IMR-90 (cell line): ENCODE results near the gene OR51F2. TPM values are rescaled to one million over a fixed set of nuclear protein-coding genes. Genes with fewer than 3 reads are reported as not detected.

Source experiments
- ATAC-seq: fragments of 200-7000 bp; cut with Tn5 transposase; 2 replicates; pipeline ENCODE4 v1.9.1; 2020; ENCODE audit warnings: low read depth, mild to moderate bottlenecking, moderate library complexity
- BruUV-seq: library from RNA; stranded (reverse); fragments of 400-500 nt; replicated peaks from 2 replicates; lab custom pipeline; 2021; lab: Mats Ljungman, UMichigan
- CTCF ChIA-PET: fragments of 300-600 bp; formaldehyde crosslinking; extraction: SDS; loops from one replicate; lab custom pipeline; 2021; ENCODE audit warnings: antibody characterized with exemption; lab: Yijun Ruan, JAX
- POLR2A ChIA-PET: fragments of 300-600 bp; sonication (Branson Sonifier 250); formaldehyde crosslinking; loops from one replicate; lab custom pipeline; 2022; ENCODE audit warnings: antibody characterized with exemption; ENCODE audit not compliant: unreplicated experiment; lab: Charles Lee
- DNase-seq: peaks from one replicate; pipeline ENCODE4 v3.0.0; 2013
- H2AFZ ChIP-seq: replicated peaks from 2 replicates; pipeline ENCODE3; 2013; ENCODE audit warnings: low read length, mild to moderate bottlenecking; ENCODE audit not compliant: poor library complexity
- H2AK5ac ChIP-seq: 2 replicates; pipeline ENCODE4 v1.6.1; 2013; ENCODE audit warnings: low read depth, low read length, inconsistent platforms
- H2AK9ac ChIP-seq: replicated peaks from 2 replicates; pipeline ENCODE3; 2013; ENCODE audit warnings: mild to moderate bottlenecking, low read depth, low read length, moderate library complexity; ENCODE audit not compliant: poor library complexity
- H2BK120ac ChIP-seq: 2 replicates; pipeline ENCODE4 v1.6.1; 2013; ENCODE audit warnings: low read depth, low read length, inconsistent platforms
- H2BK15ac ChIP-seq: 3 replicates; pipeline ENCODE4 v1.6.1; 2013; ENCODE audit warnings: low read depth, low read length, inconsistent platforms
- H2BK20ac ChIP-seq: 2 replicates; pipeline ENCODE4 v1.6.1; 2013; ENCODE audit warnings: low read depth, mild to moderate bottlenecking, inconsistent platforms, low read length, moderate library complexity
- H2BK5ac ChIP-seq: 2 replicates; pipeline ENCODE4 v1.6.1; 2013; ENCODE audit warnings: mild to moderate bottlenecking, low read depth, low read length, inconsistent platforms; ENCODE audit not compliant: poor library complexity, severe bottlenecking
- H3K14ac ChIP-seq: replicated peaks from 2 replicates; pipeline ENCODE4 v1.6.1; 2013; ENCODE audit warnings: low read depth, low read length, inconsistent platforms
- H3K18ac ChIP-seq: 2 replicates; pipeline ENCODE4 v1.6.1; 2013; ENCODE audit warnings: low read depth, low read length, control low read depth
- H3K23ac ChIP-seq: 2 replicates; pipeline ENCODE4 v1.6.1; 2013; ENCODE audit warnings: low read depth, low read length, inconsistent platforms
- H3K27ac ChIP-seq: 2 replicates; pipeline ENCODE4 v1.5.1; 2013; ENCODE audit warnings: mild to moderate bottlenecking, control low read depth, low read length; ENCODE audit not compliant: insufficient read depth
- H3K27me3 ChIP-seq: 2 replicates; pipeline ENCODE4 v1.6.1; 2013; ENCODE audit warnings: low read length; ENCODE audit not compliant: control insufficient read depth, insufficient read depth
- H3K36me3 ChIP-seq: 2 replicates; pipeline ENCODE4 v1.6.1; 2013; ENCODE audit warnings: low read length, mixed read lengths; ENCODE audit not compliant: control insufficient read depth, insufficient read depth
- H3K4ac ChIP-seq: 2 replicates; pipeline ENCODE4 v1.6.1; 2013; ENCODE audit warnings: low read depth, low read length, inconsistent platforms
- H3K4me1 ChIP-seq: 2 replicates; pipeline ENCODE4 v1.6.1; 2013; ENCODE audit warnings: low read length, mixed read lengths; ENCODE audit not compliant: control insufficient read depth, insufficient read depth
- H3K4me2 ChIP-seq: 2 replicates; pipeline ENCODE4 v1.6.1; 2013; ENCODE audit warnings: low read depth, mild to moderate bottlenecking, control low read depth, low read length, moderate library complexity
- H3K4me3 ChIP-seq: 2 replicates; pipeline ENCODE4 v1.5.1; 2013; ENCODE audit warnings: low read depth, mild to moderate bottlenecking, control low read depth, low read length, moderate library complexity; ENCODE audit not compliant: insufficient read depth
- H3K56ac ChIP-seq: 2 replicates; pipeline ENCODE4 v1.6.1; 2013; ENCODE audit warnings: low read length, inconsistent platforms; ENCODE audit not compliant: insufficient read depth; ENCODE audit errors: extremely low read depth
- H3K79me1 ChIP-seq, 2 experiments: 2 replicates each; pipeline ENCODE4 v1.6.1; 2013; ENCODE audit warnings: low read length in 2 of 2, inconsistent platforms in 1 of 2, low read depth in 1 of 2
- H3K9ac ChIP-seq: 2 replicates; pipeline ENCODE4 v1.6.1; 2013; ENCODE audit warnings: low read depth, low read length, control low read depth
- H3K9me1 ChIP-seq: 2 replicates; pipeline ENCODE4 v1.6.1; 2013; ENCODE audit warnings: low read length, inconsistent platforms; ENCODE audit not compliant: insufficient read depth
- H3K9me3 ChIP-seq: 2 replicates; pipeline ENCODE4 v1.6.1; 2013; ENCODE audit warnings: low read length; ENCODE audit not compliant: control insufficient read depth, insufficient read depth
- H4K20me1 ChIP-seq: 2 replicates; pipeline ENCODE4 v1.6.1; 2013; ENCODE audit warnings: low read length, inconsistent platforms; ENCODE audit not compliant: insufficient read depth
- H4K5ac ChIP-seq: 2 replicates; pipeline ENCODE4 v1.6.1; 2013; ENCODE audit warnings: mild to moderate bottlenecking, low read depth, low read length, control low read depth
- H4K8ac ChIP-seq, 2 experiments: 2 replicates each; pipeline ENCODE4 v1.6.1; 2013; ENCODE audit warnings: low read depth in 2 of 2, low read length in 2 of 2, control low read depth in 1 of 2, inconsistent platforms in 1 of 2
- H4K91ac ChIP-seq: 2 replicates; pipeline ENCODE4 v1.6.1; 2013; ENCODE audit warnings: low read depth, low read length, inconsistent platforms; ENCODE audit not compliant: insufficient read depth
- CEBPB ChIP-seq: IDR thresholded peaks from 2 replicates; pipeline ENCODE4 v1.6.1; 2012; ENCODE audit warnings: low read depth, low read length, improper control_type of control experiment
- CHD1 ChIP-seq: IDR thresholded peaks from 2 replicates; pipeline ENCODE4 v1.6.1; 2012; ENCODE audit warnings: low read depth, low read length, improper control_type of control experiment
- MAZ ChIP-seq: IDR thresholded peaks from 2 replicates; pipeline ENCODE4 v1.6.1; 2012; ENCODE audit warnings: low read depth, mild to moderate bottlenecking, low read length, improper control_type of control experiment, moderate library complexity, borderline replicate concordance
- MXI1 ChIP-seq: IDR thresholded peaks from 2 replicates; pipeline ENCODE4 v1.6.1; 2012; ENCODE audit warnings: low read depth, mild to moderate bottlenecking, low read length, moderate library complexity, borderline replicate concordance
- RAD21 ChIP-seq: IDR thresholded peaks from 2 replicates; pipeline ENCODE4 v1.6.1; 2012; ENCODE audit warnings: low read length, improper control_type of control experiment
- RCOR1 ChIP-seq: IDR thresholded peaks from 2 replicates; pipeline ENCODE4 v1.6.1; 2012; ENCODE audit warnings: mild to moderate bottlenecking, low read length, improper control_type of control experiment; ENCODE audit not compliant: insufficient replicate concordance
- SMC3 ChIP-seq: fragments of 150-350 bp; IDR thresholded peaks from 2 replicates; pipeline ENCODE4 v1.6.1; 2016; ENCODE audit warnings: low read depth, mild to moderate bottlenecking, antibody characterized with exemption, low read length, moderate library complexity
- WGBS, 2 experiments: methylation state at CpG; one replicate each; pipeline versions ENCODE4 v1.1.5 to v1.1.7; 2013; ENCODE audit warnings: missing lambda C conversion rate in 2 of 2; ENCODE audit not compliant: insufficient read length in 1 of 2; ENCODE audit errors: extremely low coverage in 2 of 2; 5-methylcytosine and 5-hydroxymethylcytosine counted together
- dilution Hi-C: fragments of 300-500 bp; cut with HindIII; formaldehyde crosslinking; loops from one replicate; pipeline ENCODE4 v1.14.3; 2018; ENCODE audit warnings: low sequenced_read_pairs; ENCODE audit not compliant: unreplicated experiment
- in situ Hi-C: fragments of 300-500 bp; cut with MboI; formaldehyde crosslinking; loops from 3 replicates; pipeline ENCODE4 v1.14.3; 2019; ENCODE audit warnings: low sequenced_read_pairs, inconsistent platforms, mixed read lengths
- intact Hi-C: fragments of 100-400 bp; cut with micrococcal nuclease; formaldehyde crosslinking; loops from 2 replicates; pipeline ENCODE4 v1.10.0; 2022
- polyA plus RNA-seq, 3 experiments: library from polyadenylated mRNA; depleted of rRNA; stranded (reverse); fragments of >200 nt; gene quantifications; 2 replicates each; pipeline ENCODE4 v1.2.3, GENCODE V29; 2012; ENCODE audit warnings: low replicate concordance in 1 of 3
- total RNA-seq: library from RNA; depleted of rRNA; stranded (reverse); fragments of >200 nt; gene quantifications from 2 replicates; pipeline ENCODE4 v1.2.3, GENCODE V29; 2012
- TF ChIP-seq, protein P1 (sequence below): conservative IDR thresholded peaks from 2 replicates; pipeline ENCODE4 v1.5.1; 2012; ENCODE audit warnings: mild to moderate bottlenecking, low read depth, low read length, improper control_type of control experiment
- TF ChIP-seq, protein P2 (sequence below): fragments of 150-350 bp; IDR thresholded peaks from 2 replicates; pipeline ENCODE4 v1.6.1; 2017; ENCODE audit warnings: mild to moderate bottlenecking, antibody characterized with exemption, low read length, low read depth

The OR51F2 gene
- total and polyA plus RNA-seq, 2 of the 4 experiments (the other 2 are of a cell fraction), result 0.18 TPM; not detected in 1

DNA sequence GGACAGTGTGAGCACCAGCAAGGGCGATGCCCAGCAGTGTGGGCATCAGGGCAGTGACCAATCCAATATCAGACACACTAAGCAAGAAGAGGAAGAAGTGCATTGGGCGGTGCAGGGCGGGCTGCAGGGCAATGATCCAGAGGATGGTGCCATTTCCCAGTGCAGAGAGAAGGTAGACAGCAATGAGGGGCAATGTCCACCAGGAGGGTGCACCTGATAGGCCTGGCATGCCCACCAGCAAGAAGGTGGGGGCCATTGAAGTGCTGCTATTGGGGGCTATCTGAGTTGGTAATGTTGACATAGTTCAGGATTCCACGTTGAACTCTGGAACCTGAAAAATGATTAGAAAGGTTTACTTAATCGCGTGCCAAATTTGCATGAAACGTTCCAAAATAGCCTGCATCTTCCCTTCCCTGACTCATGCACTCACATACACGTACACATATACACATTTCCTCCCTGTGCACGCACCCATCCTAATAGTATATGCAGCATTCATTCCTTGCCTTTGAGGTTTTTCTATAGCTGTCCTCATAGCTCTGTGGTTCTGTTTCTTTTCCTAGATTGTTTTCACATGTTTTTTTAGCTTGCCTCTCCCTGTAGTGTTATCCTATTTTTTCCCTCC is 27.9 kb downstream of the OR51F2 start, which contains the start of gene OR51S1:
OR51S1 (minus strand) TSS at position 301 of the 625 bp plus-strand sequence; CDS start at position 301, 0 bp downstream.
- H2AK5ac ChIP-seq, result no peak within 1 kb of the TSS
- no peak within 1 kb of the TSS for H4K5ac ChIP-seq
- DNase-seq (no peak), ATAC-seq (no peak)
- H3K4me3 ChIP-seq, result no peak within 1 kb of the TSS
- dilution Hi-C loops (no loop called here), intact Hi-C loops (no loop called here), in situ Hi-C loops (no loop called here)
- no peak within 1 kb of the TSS for H4K91ac ChIP-seq
- H2BK15ac ChIP-seq, result no peak within 1 kb of the TSS
- no peak within 1 kb of the TSS for H2BK5ac ChIP-seq
- no peak within 1 kb of the TSS for H3K9ac ChIP-seq
- TF ChIP-seq SMC3 (no peak), CEBPB (no peak), RCOR1 (no peak), MXI1 (no peak), MAZ (no peak), RAD21 (no peak), CHD1 (no peak)
- TF ChIP-seq, protein P1, sequence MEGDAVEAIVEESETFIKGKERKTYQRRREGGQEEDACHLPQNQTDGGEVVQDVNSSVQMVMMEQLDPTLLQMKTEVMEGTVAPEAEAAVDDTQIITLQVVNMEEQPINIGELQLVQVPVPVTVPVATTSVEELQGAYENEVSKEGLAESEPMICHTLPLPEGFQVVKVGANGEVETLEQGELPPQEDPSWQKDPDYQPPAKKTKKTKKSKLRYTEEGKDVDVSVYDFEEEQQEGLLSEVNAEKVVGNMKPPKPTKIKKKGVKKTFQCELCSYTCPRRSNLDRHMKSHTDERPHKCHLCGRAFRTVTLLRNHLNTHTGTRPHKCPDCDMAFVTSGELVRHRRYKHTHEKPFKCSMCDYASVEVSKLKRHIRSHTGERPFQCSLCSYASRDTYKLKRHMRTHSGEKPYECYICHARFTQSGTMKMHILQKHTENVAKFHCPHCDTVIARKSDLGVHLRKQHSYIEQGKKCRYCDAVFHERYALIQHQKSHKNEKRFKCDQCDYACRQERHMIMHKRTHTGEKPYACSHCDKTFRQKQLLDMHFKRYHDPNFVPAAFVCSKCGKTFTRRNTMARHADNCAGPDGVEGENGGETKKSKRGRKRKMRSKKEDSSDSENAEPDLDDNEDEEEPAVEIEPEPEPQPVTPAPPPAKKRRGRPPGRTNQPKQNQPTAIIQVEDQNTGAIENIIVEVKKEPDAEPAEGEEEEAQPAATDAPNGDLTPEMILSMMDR, result no peak
- TF ChIP-seq, protein P2, sequence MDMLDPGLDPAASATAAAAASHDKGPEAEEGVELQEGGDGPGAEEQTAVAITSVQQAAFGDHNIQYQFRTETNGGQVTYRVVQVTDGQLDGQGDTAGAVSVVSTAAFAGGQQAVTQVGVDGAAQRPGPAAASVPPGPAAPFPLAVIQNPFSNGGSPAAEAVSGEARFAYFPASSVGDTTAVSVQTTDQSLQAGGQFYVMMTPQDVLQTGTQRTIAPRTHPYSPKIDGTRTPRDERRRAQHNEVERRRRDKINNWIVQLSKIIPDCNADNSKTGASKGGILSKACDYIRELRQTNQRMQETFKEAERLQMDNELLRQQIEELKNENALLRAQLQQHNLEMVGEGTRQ, result no peak
- H3K4me1 ChIP-seq, result no peaks in the 10 kb centered on the region
- H3K23ac ChIP-seq, result no peak within 1 kb of the TSS
- H3K14ac ChIP-seq, result no peak within 1 kb of the TSS
- H4K8ac ChIP-seq, result no peak within 1 kb of the TSS
- no peak within 1 kb of the TSS for H2AK9ac ChIP-seq
- H3K27ac ChIP-seq, result no peak within 1 kb of the TSS
- no peak within 1 kb of the TSS for H2BK20ac ChIP-seq
- no peaks in the 10 kb centered on the region for H3K36me3 ChIP-seq
- no peak within 1 kb of the TSS for H2BK120ac ChIP-seq
- H3K9me3 ChIP-seq, result no peaks in the 10 kb centered on the region
- CTCF ChIA-PET, result no interaction called here
- POLR2A ChIA-PET, result no interaction called here
- H4K20me1 ChIP-seq, result no peaks in the 10 kb centered on the region
- WGBS, 2 experiments, result 75% methylated on average over 2 of the region's 9 CpGs; no CpG with 5 or more reads in 1 of the 2 experiments
- H3K27me3 ChIP-seq, result no peaks in the 10 kb centered on the region
- no peak within 1 kb of the TSS for H3K4me2 ChIP-seq
- no peak within 1 kb of the TSS for H2AFZ ChIP-seq
- no peaks in the 10 kb centered on the region for H3K9me1 ChIP-seq
- H3K18ac ChIP-seq, result no peak within 1 kb of the TSS
- no peak within 1 kb of the TSS for H3K4ac ChIP-seq
- H3K56ac ChIP-seq, result no peak within 1 kb of the TSS
- H3K79me1 ChIP-seq, result no peaks in the 10 kb centered on the region
- BruUV-seq, result no TSS peak
